ENCODE results near the gene NXPH1. TPM values are rescaled to one million over a fixed set of nuclear protein-coding genes. Genes with fewer than 3 reads are reported as not detected.
A peak's percentile ranks its signal among the peaks of the same experiment; 100 is the strongest.

NXPH1 gene
- total RNA-seq, 1 experiment from 2014 or later, result 0.59 TPM

DNA sequence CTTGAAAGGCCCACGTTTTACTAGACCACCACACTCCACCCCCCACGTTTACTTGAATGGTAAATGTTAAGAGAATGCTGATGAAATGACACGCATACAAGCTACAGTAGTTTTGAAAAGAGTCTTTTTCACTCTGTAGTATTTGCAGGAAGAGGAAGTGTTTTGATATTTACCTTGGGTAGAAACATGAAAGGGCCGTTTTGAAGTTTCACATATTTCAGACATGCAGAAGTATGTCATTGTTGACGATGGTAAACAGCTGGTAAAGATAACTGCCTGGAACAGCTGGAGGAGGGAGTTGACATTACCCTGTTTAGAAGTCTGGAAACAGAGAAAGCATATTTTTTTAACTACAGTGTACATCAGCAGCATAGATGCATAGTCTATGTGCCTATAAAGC, 160.7 kb downstream of the NXPH1 start:
- ATAC-seq, result no peak
- Mint-ChIP-seq H3K27ac (peak overlapping the region; percentile 12; the same call in 1 of the 2 replicates), H3K9me3 (no peaks in the 10 kb centered on the region), H3K36me3 (no peaks in the 10 kb centered on the region), H3K27me3 (ENCODE audit: low read depth) (no peaks in the 10 kb centered on the region), H3K4me3 (no peak overlapping the region), H3K4me1 (peaks cover 21% of the 10 kb centered on the region)
- CTCF ChIA-PET, result no interaction called here
- POLR2A ChIA-PET, result no interaction called here
- no peak for DNase-seq (ENCODE audit: low spot score)
- TF ChIP-seq ZNF317 (CRISPR knock-in tag; IDR thresholded peaks at IDR 0.05; ENCODE audit: borderline replicate concordance, low read depth) (no peak), TEAD1 (CRISPR knock-in tag; IDR thresholded peaks at IDR 0.05) (no peak), ZNF281 (CRISPR knock-in tag; IDR thresholded peaks at IDR 0.05) (no peak), GABPB1 (CRISPR knock-in tag; IDR thresholded peaks at IDR 0.05) (peak; percentile 52)

DNA sequence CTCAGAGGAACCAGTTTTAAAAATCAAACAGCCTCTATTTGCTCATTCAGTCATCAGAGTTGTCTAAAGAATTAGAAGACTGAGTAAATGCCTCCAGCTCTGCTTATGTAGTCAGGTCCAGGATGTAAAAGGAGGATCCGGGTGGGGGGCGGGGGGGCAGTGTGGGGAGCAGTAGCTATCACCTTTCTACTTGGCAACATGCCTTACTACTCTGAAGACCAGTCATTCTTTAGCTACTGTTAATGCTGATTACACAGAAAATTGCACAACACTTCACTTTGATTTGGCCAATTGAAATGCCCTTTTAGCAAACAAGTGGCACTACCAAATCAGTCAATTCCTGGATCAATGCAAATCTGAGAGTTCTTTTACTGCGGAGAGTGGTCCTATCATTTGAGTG, 164.2 kb downstream of the NXPH1 start:
- POLR2A ChIA-PET, result no interaction called here
- Mint-ChIP-seq H3K9me3 (no peaks in the 10 kb centered on the region), H3K27me3 (ENCODE audit: low read depth) (no peaks in the 10 kb centered on the region), H3K36me3 (no peaks in the 10 kb centered on the region), H3K27ac (no peak overlapping the region), H3K4me3 (no peak overlapping the region), H3K4me1 (peaks cover 21% of the 10 kb centered on the region)
- TF ChIP-seq RORB (CRISPR knock-in tag; IDR thresholded peaks at IDR 0.05) (no peak), E2F4 (CRISPR knock-in tag; IDR thresholded peaks at IDR 0.05; ENCODE audit: borderline replicate concordance, low read depth) (no peak), PRRX2 (CRISPR knock-in tag; IDR thresholded peaks at IDR 0.05) (no peak), USF1 (CRISPR knock-in tag; IDR thresholded peaks at IDR 0.05) (no peak), SMAD3 (CRISPR knock-in tag; IDR thresholded peaks at IDR 0.05; ENCODE audit: borderline replicate concordance) (no peak), SMAD4 (CRISPR knock-in tag; IDR thresholded peaks at IDR 0.05) (no peak), E2F5 (CRISPR knock-in tag; IDR thresholded peaks at IDR 0.05) (no peak), ZNF423 (CRISPR knock-in tag; IDR thresholded peaks at IDR 0.05) (no peak), KAT7 (CRISPR knock-in tag; IDR thresholded peaks at IDR 0.05; ENCODE audit: borderline replicate concordance) (no peak), ZNF138 (CRISPR knock-in tag; conservative IDR thresholded peaks at IDR 0.05) (no peak), ZNF121 (CRISPR knock-in tag; IDR thresholded peaks at IDR 0.05) (no peak), ZNF281 (CRISPR knock-in tag; IDR thresholded peaks at IDR 0.05) (no peak), OVOL2 (CRISPR knock-in tag; IDR thresholded peaks at IDR 0.05; ENCODE audit: borderline replicate concordance) (no peak), JUN (CRISPR knock-in tag; IDR thresholded peaks at IDR 0.05) (no peak), NR1H2 (CRISPR knock-in tag; IDR thresholded peaks at IDR 0.05) (no peak)
- TF ChIP-seq, protein P1, sequence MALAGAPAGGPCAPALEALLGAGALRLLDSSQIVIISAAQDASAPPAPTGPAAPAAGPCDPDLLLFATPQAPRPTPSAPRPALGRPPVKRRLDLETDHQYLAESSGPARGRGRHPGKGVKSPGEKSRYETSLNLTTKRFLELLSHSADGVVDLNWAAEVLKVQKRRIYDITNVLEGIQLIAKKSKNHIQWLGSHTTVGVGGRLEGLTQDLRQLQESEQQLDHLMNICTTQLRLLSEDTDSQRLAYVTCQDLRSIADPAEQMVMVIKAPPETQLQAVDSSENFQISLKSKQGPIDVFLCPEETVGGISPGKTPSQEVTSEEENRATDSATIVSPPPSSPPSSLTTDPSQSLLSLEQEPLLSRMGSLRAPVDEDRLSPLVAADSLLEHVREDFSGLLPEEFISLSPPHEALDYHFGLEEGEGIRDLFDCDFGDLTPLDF (CRISPR knock-in tag; IDR thresholded peaks at IDR 0.05), result no peak
- TF ChIP-seq, protein P2, sequence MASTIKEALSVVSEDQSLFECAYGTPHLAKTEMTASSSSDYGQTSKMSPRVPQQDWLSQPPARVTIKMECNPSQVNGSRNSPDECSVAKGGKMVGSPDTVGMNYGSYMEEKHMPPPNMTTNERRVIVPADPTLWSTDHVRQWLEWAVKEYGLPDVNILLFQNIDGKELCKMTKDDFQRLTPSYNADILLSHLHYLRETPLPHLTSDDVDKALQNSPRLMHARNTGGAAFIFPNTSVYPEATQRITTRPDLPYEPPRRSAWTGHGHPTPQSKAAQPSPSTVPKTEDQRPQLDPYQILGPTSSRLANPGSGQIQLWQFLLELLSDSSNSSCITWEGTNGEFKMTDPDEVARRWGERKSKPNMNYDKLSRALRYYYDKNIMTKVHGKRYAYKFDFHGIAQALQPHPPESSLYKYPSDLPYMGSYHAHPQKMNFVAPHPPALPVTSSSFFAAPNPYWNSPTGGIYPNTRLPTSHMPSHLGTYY (CRISPR knock-in tag; IDR thresholded peaks at IDR 0.05), result no peak
- TF ChIP-seq, protein P3, sequence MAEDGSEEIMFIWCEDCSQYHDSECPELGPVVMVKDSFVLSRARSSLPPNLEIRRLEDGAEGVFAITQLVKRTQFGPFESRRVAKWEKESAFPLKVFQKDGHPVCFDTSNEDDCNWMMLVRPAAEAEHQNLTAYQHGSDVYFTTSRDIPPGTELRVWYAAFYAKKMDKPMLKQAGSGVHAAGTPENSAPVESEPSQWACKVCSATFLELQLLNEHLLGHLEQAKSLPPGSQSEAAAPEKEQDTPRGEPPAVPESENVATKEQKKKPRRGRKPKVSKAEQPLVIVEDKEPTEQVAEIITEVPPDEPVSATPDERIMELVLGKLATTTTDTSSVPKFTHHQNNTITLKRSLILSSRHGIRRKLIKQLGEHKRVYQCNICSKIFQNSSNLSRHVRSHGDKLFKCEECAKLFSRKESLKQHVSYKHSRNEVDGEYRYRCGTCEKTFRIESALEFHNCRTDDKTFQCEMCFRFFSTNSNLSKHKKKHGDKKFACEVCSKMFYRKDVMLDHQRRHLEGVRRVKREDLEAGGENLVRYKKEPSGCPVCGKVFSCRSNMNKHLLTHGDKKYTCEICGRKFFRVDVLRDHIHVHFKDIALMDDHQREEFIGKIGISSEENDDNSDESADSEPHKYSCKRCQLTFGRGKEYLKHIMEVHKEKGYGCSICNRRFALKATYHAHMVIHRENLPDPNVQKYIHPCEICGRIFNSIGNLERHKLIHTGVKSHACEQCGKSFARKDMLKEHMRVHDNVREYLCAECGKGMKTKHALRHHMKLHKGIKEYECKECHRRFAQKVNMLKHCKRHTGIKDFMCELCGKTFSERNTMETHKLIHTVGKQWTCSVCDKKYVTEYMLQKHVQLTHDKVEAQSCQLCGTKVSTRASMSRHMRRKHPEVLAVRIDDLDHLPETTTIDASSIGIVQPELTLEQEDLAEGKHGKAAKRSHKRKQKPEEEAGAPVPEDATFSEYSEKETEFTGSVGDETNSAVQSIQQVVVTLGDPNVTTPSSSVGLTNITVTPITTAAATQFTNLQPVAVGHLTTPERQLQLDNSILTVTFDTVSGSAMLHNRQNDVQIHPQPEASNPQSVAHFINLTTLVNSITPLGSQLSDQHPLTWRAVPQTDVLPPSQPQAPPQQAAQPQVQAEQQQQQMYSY (CRISPR knock-in tag; IDR thresholded peaks at IDR 0.05), result no peak
- DNase-seq (ENCODE audit: low spot score) (no peak), ATAC-seq (no peak)
- CTCF ChIA-PET, result no interaction called here

Measured in WTC11 (cell line).